ENCODE data around the gene NLGN4Y. TPM values are rescaled to one million over a fixed set of nuclear protein-coding genes. Genes with fewer than 3 reads are reported as not detected.
"Not testable (repeated sequence)": the region's sequence is repeated elsewhere in the genome, so short reads cannot be mapped to it uniquely, and the experiment has no call there.

NLGN4Y gene
- total RNA-seq, 1 donor from 2014 or later: 8.9 TPM

GRCh38 chrY:14834103-14835060 lies 310.1 kb downstream of the NLGN4Y start:
- DNase-seq (no peak), ATAC-seq (ENCODE audit: low read depth) (no peak)
- peaks cover 3% of the 10 kb centered on the region for H3K9me3 Mint-ChIP-seq
- H3K4me1 Mint-ChIP-seq: peaks cover 7% of the 10 kb centered on the region
- intact Hi-C loops (cut with micrococcal nuclease): no loop called here
- H3K4me3 Mint-ChIP-seq: no peak overlapping the region
- H3K27ac Mint-ChIP-seq: no peak overlapping the region
- TF ChIP-seq CTCF (IDR thresholded peaks at IDR 0.05): no peak
- ChIA-PET POLR2A (no interaction called here), CTCF (no interaction called here)
- no peaks in the 10 kb centered on the region for H3K36me3 Mint-ChIP-seq (ENCODE audit: low read depth)
- H3K27me3 Mint-ChIP-seq: no peaks in the 10 kb centered on the region

- H3K27ac Mint-ChIP-seq: no peak overlapping the region
- DNase-seq (no peak), ATAC-seq (ENCODE audit: low read depth) (no peak)
- peaks cover 7% of the 10 kb centered on the region for H3K4me1 Mint-ChIP-seq
- no peaks in the 10 kb centered on the region for H3K27me3 Mint-ChIP-seq
- intact Hi-C loops (cut with micrococcal nuclease): no loop called here
- H3K4me3 Mint-ChIP-seq: no peak overlapping the region
- ChIA-PET POLR2A (no interaction called here), CTCF (no interaction called here)
- H3K36me3 Mint-ChIP-seq (ENCODE audit: low read depth): no peaks in the 10 kb centered on the region
- H3K9me3 Mint-ChIP-seq: peaks cover 1% of the 10 kb centered on the region
- no peak for TF ChIP-seq CTCF (IDR thresholded peaks at IDR 0.05)
Observed at GRCh38 chrY:14837466-14837865, 313.1 kb downstream of the NLGN4Y start.

GRCh38 chrY:14850734-14851133 lies 326.4 kb downstream of the NLGN4Y start:
- H3K36me3 Mint-ChIP-seq (ENCODE audit: low read depth): no peaks in the 10 kb centered on the region
- ChIA-PET POLR2A (no interaction called here), CTCF (no interaction called here)
- H3K9me3 Mint-ChIP-seq: no peaks in the 10 kb centered on the region
- no peaks in the 10 kb centered on the region for H3K4me1 Mint-ChIP-seq
- ATAC-seq (ENCODE audit: low read depth) (no peak), DNase-seq (no peak)
- no peaks in the 10 kb centered on the region for H3K27me3 Mint-ChIP-seq
- no peak overlapping the region for H3K27ac Mint-ChIP-seq
- TF ChIP-seq CTCF (IDR thresholded peaks at IDR 0.05): no peak
- intact Hi-C loops (cut with micrococcal nuclease): no loop called here
- no peak overlapping the region for H3K4me3 Mint-ChIP-seq

GRCh38 chrY:14860448-14860847 lies 336.1 kb downstream of the NLGN4Y start:
- ATAC-seq (ENCODE audit: low read depth) (no peak), DNase-seq (no peak)
- no peaks in the 10 kb centered on the region for H3K27me3 Mint-ChIP-seq
- no peak for TF ChIP-seq CTCF (IDR thresholded peaks at IDR 0.05)
- POLR2A ChIA-PET: no interaction called here
- no peaks in the 10 kb centered on the region for H3K9me3 Mint-ChIP-seq
- H3K36me3 Mint-ChIP-seq (ENCODE audit: low read depth): no peaks in the 10 kb centered on the region
- CTCF ChIA-PET: no interaction called here
- H3K27ac Mint-ChIP-seq: no peak overlapping the region
- intact Hi-C loops (cut with micrococcal nuclease): no loop called here
- no peaks in the 10 kb centered on the region for H3K4me1 Mint-ChIP-seq
- H3K4me3 Mint-ChIP-seq: no peak overlapping the region

- intact Hi-C loops (cut with micrococcal nuclease); POLR2A ChIA-PET; H3K27me3 Mint-ChIP-seq; DNase-seq; H3K4me3 Mint-ChIP-seq; H3K36me3 Mint-ChIP-seq (ENCODE audit: low read depth); ATAC-seq (ENCODE audit: low read depth); CTCF ChIA-PET; H3K4me1 Mint-ChIP-seq; H3K9me3 Mint-ChIP-seq; H3K27ac Mint-ChIP-seq: not testable (repeated sequence)
Observed at GRCh38 chrY:14861033-14861432, 336.7 kb downstream of the NLGN4Y start.
